IPS-NIHi11 (cell line): ENCODE measurements around the gene CPLANE1.
"Not testable (repeated sequence)": the region's sequence is repeated elsewhere in the genome, so short reads cannot be mapped to it uniquely, and the experiment has no call there.

Experiments
- DNase-seq: peaks from one replicate; pipeline ENCODE4 v3.0.0; 2012; ENCODE audit warnings: mixed read lengths, low spot score

The CPLANE1 gene

GRCh38 chr5:37248970-37249814 lies at the start of gene CPLANE1:
Gene CPLANE1 (minus strand): TSS chr5:37249376. CDS start chr5:37247698, 1,678 bp downstream.
- DNase-seq: peak; percentile 88

GRCh38 chr5:37296313-37296712 lies 47.1 kb upstream of the CPLANE1 start:
- not testable (repeated sequence) for DNase-seq

GRCh38 chr5:37283214-37283820 lies 34.1 kb upstream of the CPLANE1 start:
- DNase-seq: no peak

- no peak for DNase-seq
Measured at GRCh38 chr5:37275511-37275910, 26.3 kb upstream of the CPLANE1 start.

- DNase-seq: peak; percentile 51
Measured at GRCh38 chr5:37272511-37272910, 23.3 kb upstream of the CPLANE1 start.

- not testable (repeated sequence) for DNase-seq
Measured at GRCh38 chr5:37268100-37268499, 18.9 kb upstream of the CPLANE1 start.

GRCh38 chr5:37255774-37256358 lies 6.7 kb upstream of the CPLANE1 start:
- no peak for DNase-seq

GRCh38 chr5:37254581-37254980 lies 5.4 kb upstream of the CPLANE1 start:
- DNase-seq: no peak

- DNase-seq: no peak
Measured at GRCh38 chr5:37251665-37252064, 2.5 kb upstream of the CPLANE1 start.

GRCh38 chr5:37249815-37250164 lies 614 bp upstream of the CPLANE1 start:
- peak; percentile 11 for DNase-seq

GRCh38 chr5:37248421-37248969 lies 681 bp downstream of the CPLANE1 start:
- no peak for DNase-seq

GRCh38 chr5:37247496-37247895 lies 1.7 kb downstream of the CPLANE1 start:
- DNase-seq: no peak

- no peak for DNase-seq
Measured at GRCh38 chr5:37247036-37247435, 2.1 kb downstream of the CPLANE1 start.

- no peak for DNase-seq
Measured at GRCh38 chr5:37234288-37234687, 14.9 kb downstream of the CPLANE1 start.

GRCh38 chr5:37226377-37226776 lies 22.8 kb downstream of the CPLANE1 start:
- DNase-seq: no peak

GRCh38 chr5:37222181-37222580 lies 27.0 kb downstream of the CPLANE1 start:
- no peak for DNase-seq

GRCh38 chr5:37220426-37220825 lies 28.8 kb downstream of the CPLANE1 start:
- DNase-seq: not testable (repeated sequence)

- not testable (repeated sequence) for DNase-seq
Measured at GRCh38 chr5:37219384-37219783, 29.8 kb downstream of the CPLANE1 start.

- DNase-seq: no peak
Measured at GRCh38 chr5:37217976-37218375, 31.2 kb downstream of the CPLANE1 start.

- DNase-seq: no peak
Measured at GRCh38 chr5:37214550-37214949, 34.6 kb downstream of the CPLANE1 start.

GRCh38 chr5:37212096-37212495 lies 37.1 kb downstream of the CPLANE1 start:
- DNase-seq: no peak

GRCh38 chr5:37211661-37212060 lies 37.5 kb downstream of the CPLANE1 start:
- DNase-seq: no peak
